Measurements from ENCODE around the gene RIPPLY1.

Gene RIPPLY1

DNA sequence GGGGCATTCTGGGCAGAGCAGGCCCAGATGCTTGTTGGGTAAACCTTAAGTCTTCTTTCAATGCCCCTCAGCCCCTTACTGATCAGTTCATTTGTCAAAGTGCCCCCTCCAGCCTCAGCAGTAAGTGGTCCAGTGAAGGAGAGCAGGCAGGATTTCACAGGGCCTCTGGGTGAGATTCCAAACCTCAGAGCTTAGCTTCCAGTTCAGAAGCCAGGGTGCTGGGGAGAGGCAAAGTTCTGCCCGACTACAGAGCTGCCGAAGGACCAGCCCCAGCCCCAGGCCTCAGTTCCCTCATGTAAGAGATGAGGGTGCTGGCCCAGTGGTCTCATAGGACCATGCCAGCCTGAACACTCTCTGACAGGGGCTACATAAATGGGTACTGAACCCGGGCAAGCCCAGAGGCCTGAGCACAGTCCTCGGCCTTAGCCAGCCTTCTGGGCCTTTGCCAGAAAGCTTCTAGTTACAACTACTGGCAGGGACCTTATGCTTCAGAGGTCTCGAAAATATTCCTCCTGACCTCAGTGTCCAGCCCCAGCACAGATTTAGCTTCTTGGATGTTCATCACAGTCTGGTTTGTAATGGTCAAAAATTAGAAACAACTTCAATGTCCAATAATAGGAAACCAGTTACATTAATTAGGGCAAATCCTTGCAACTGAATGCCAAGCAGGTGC lies 851 bp upstream of the RIPPLY1 start:
- in situ Hi-C loops (cut with MboI; ENCODE audit: low sequenced_read_pairs, unreplicated experiment), result no loop called here
- TF ChIP-seq CTCF (IDR thresholded peaks at IDR 0.05; ENCODE audit: borderline replicate concordance, control extremely low read depth, extremely low read depth, insufficient read depth, missing control alignments), result no peak
- no peak for DNase-seq (ENCODE audit: low spot score)

- no peak for TF ChIP-seq CTCF (IDR thresholded peaks at IDR 0.05; ENCODE audit: borderline replicate concordance, control extremely low read depth, extremely low read depth, insufficient read depth, missing control alignments)
- DNase-seq (ENCODE audit: low spot score), result no peak
- in situ Hi-C loops (cut with MboI; ENCODE audit: low sequenced_read_pairs, unreplicated experiment), result no loop called here
Measured at GRCh38 chrX:106902684-106903083, 457 bp downstream of the RIPPLY1 start.

DNA sequence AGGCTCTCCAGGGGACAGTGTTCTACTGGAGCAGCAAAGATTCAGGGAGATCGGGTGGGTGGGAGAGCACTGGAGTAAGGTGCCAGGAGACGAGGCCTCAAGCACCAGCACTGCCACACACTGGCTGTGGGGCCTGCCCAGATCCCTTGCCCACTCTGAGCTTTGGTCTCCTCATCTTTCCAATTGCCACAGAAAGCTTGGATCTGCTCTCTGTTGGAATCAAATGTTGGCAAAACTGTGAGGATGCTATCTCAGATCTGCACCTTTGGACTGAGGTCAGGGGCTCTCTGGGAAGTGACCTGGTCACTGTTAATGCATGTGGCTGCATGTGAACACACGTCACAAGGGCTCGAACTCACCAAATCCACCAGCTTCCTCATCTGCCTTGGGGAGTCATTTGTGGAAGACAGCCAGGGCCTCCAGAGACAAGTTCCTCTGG lies 1.3 kb downstream of the RIPPLY1 start:
- in situ Hi-C loops (cut with MboI; ENCODE audit: low sequenced_read_pairs, unreplicated experiment), result no loop called here
- no peak for TF ChIP-seq CTCF (IDR thresholded peaks at IDR 0.05; ENCODE audit: borderline replicate concordance, control extremely low read depth, extremely low read depth, insufficient read depth, missing control alignments)

DNA sequence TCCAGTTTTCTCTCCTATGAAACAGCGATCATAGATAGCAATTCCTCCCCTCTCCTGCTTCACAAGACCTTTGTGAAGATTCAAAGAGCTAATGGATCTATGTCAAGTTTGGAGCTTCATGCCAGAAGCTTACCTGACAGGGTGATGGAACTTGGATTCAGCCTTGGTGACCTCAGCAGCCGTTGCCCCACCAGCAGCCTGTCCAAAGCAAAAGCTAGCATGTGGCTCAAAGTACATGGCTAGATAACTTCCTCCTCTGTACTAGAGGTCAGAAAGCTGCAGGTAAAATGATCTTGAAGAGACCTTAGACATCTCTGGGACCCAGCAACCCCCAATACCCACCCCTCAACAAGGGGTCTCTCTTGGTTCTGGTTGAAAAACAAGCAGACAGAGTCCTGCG lies 1.8 kb downstream of the RIPPLY1 start:
- DNase-seq (ENCODE audit: low spot score), result no peak
- in situ Hi-C loops (cut with MboI; ENCODE audit: low sequenced_read_pairs, unreplicated experiment), result no loop called here

More for the DNA sequence above, 1.3 kb downstream of the RIPPLY1 start:
- no peak for DNase-seq (ENCODE audit: low spot score)

DNA sequence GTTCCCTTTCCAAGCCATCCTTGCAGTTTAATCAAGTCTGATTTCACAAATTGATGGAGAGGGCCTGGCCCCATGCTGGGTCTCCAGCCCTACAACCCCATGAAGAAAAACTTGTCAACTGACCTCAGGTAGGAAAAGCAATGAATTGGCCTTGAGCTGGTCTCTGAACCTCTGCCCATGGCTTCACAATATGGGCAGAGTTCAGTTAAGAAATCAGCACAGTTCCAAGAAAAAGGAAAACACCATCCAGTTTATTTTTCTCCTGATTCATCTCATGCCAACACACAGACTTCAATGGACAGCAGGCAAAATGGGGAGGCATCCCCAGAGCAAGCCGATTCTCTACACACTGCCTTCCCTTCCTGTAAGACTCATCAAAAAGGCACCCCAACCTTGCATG lies 3.3 kb downstream of the RIPPLY1 start:
- no peak for TF ChIP-seq CTCF (IDR thresholded peaks at IDR 0.05; ENCODE audit: borderline replicate concordance, control extremely low read depth, extremely low read depth, insufficient read depth, missing control alignments)
- in situ Hi-C loops (cut with MboI; ENCODE audit: low sequenced_read_pairs, unreplicated experiment), result no loop called here
- DNase-seq (ENCODE audit: low spot score), result no peak

More for the DNA sequence above, 1.8 kb downstream of the RIPPLY1 start:
- no peak for TF ChIP-seq CTCF (IDR thresholded peaks at IDR 0.05; ENCODE audit: borderline replicate concordance, control extremely low read depth, extremely low read depth, insufficient read depth, missing control alignments)

- in situ Hi-C loops (cut with MboI; ENCODE audit: low sequenced_read_pairs, unreplicated experiment), result no loop called here
- DNase-seq (ENCODE audit: low spot score), result no peak
- TF ChIP-seq CTCF (IDR thresholded peaks at IDR 0.05; ENCODE audit: borderline replicate concordance, control extremely low read depth, extremely low read depth, insufficient read depth, missing control alignments), result no peak
Measured at GRCh38 chrX:106899276-106899675, 3.9 kb downstream of the RIPPLY1 start.
